Measurements from ENCODE around the gene XK.

DNA sequence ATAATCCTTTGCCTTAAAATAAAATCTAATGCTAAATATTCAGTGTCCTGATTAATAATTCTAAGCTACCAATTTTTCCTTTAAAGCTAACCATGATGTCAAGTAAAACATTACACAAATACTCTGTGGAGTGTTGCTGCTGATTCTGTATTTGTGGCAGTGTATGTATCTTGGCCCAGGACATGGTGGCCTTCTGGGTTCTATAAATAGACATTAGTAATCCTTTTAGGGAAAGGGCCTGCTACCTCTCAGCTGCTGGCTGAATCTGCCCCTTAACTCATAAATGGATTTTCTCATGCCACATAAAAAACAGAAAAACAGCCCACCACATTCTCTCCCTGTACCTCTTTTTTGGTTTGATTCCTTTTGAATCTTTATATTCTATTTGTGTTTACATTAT is 1.2 kb upstream of the XK start:
- TF ChIP-seq CTCF (conservative IDR thresholded peaks at IDR 0.05; ENCODE audit: low read depth, low read length), result no peak
- TF ChIP-seq EZH2 (IDR thresholded peaks at IDR 0.05; ENCODE audit: borderline replicate concordance, low read depth, low read length, poor library complexity, severe bottlenecking), result no peak
